Osteocyte (in vitro differentiated cells): ENCODE measurements around the gene AHCY. TPM values are rescaled to one million over a fixed set of nuclear protein-coding genes. Genes with fewer than 3 reads are reported as not detected.
"Not testable (repeated sequence)": the region's sequence is repeated elsewhere in the genome, so short reads cannot be mapped to it uniquely, and the experiment has no call there.

ENCODE experiments used
- DNase-seq: peaks from one replicate; pipeline ENCODE4 v3.0.0; 2021; ENCODE audit warnings: mixed read lengths; ENCODE audit not compliant: unreplicated experiment; ENCODE audit errors: extremely low spot score
- H3K27ac Mint-ChIP-seq: one replicate; pipeline ENCODE4 v1.8.0; 2021; ENCODE audit warnings: mild to moderate bottlenecking, mixed read lengths; ENCODE audit not compliant: unreplicated experiment
- H3K27me3 Mint-ChIP-seq: one replicate; pipeline ENCODE4 v1.8.0; 2021; ENCODE audit warnings: mixed read lengths; ENCODE audit not compliant: unreplicated experiment
- H3K36me3 Mint-ChIP-seq: one replicate; pipeline ENCODE4 v1.8.0; 2021; ENCODE audit warnings: mixed read lengths; ENCODE audit not compliant: unreplicated experiment
- H3K4me1 Mint-ChIP-seq: one replicate; pipeline ENCODE4 v1.8.0; 2021; ENCODE audit warnings: mixed read lengths; ENCODE audit not compliant: unreplicated experiment
- H3K4me3 Mint-ChIP-seq: one replicate; pipeline ENCODE4 v1.8.0; 2021; ENCODE audit warnings: mild to moderate bottlenecking, moderate library complexity, mixed read lengths; ENCODE audit not compliant: unreplicated experiment
- H3K9me3 Mint-ChIP-seq: one replicate; pipeline ENCODE4 v1.8.0; 2021; ENCODE audit warnings: mixed read lengths; ENCODE audit not compliant: unreplicated experiment
- CTCF ChIP-seq: fragments of 200-600 bp; sonication (generic); IDR thresholded peaks from 2 replicates; pipeline ENCODE4 v1.5.0; 2021; ENCODE audit warnings: antibody characterized with exemption, mild to moderate bottlenecking, moderate library complexity
- total RNA-seq: library from RNA; stranded (reverse); gene quantifications from 2 replicates; pipeline ENCODE4 v1.2.1, GENCODE V29; 2021

The AHCY gene
- total RNA-seq, 1 donor from 2014 or later, result 110 TPM

- no peaks in the 10 kb centered on the region for H3K36me3 Mint-ChIP-seq
- H3K27me3 Mint-ChIP-seq, result no peaks in the 10 kb centered on the region
- no peaks in the 10 kb centered on the region for H3K9me3 Mint-ChIP-seq
- no peak overlapping the region for H3K27ac Mint-ChIP-seq
- TF ChIP-seq CTCF, result no peak
- DNase-seq, result no peak
- peaks cover 3% of the 10 kb centered on the region for H3K4me1 Mint-ChIP-seq
- H3K4me3 Mint-ChIP-seq, result no peak overlapping the region
Measured at GRCh38 chr20:34299556-34300255, 3.4 kb downstream of the AHCY start.

GRCh38 chr20:34298294-34298784, 4.8 kb downstream of the AHCY start:
- not testable (repeated sequence) for H3K27me3 Mint-ChIP-seq, DNase-seq, H3K9me3 Mint-ChIP-seq, H3K4me3 Mint-ChIP-seq, H3K36me3 Mint-ChIP-seq, H3K27ac Mint-ChIP-seq, H3K4me1 Mint-ChIP-seq
- TF ChIP-seq CTCF, result peak; percentile 42

GRCh38 chr20:34296468-34296867, 6.7 kb downstream of the AHCY start:
- no peak overlapping the region for H3K4me3 Mint-ChIP-seq
- no peaks in the 10 kb centered on the region for H3K27me3 Mint-ChIP-seq
- TF ChIP-seq CTCF, result no peak
- no peak overlapping the region for H3K27ac Mint-ChIP-seq
- peaks cover 19% of the 10 kb centered on the region for H3K36me3 Mint-ChIP-seq
- H3K4me1 Mint-ChIP-seq, result no peaks in the 10 kb centered on the region
- H3K9me3 Mint-ChIP-seq, result no peaks in the 10 kb centered on the region
- DNase-seq, result no peak

GRCh38 chr20:34295284-34295683, 7.9 kb downstream of the AHCY start:
- Mint-ChIP-seq H3K27ac (no peak overlapping the region), H3K9me3 (no peaks in the 10 kb centered on the region), H3K4me3 (no peak overlapping the region), H3K27me3 (no peaks in the 10 kb centered on the region), H3K4me1 (no peaks in the 10 kb centered on the region), H3K36me3 (peaks cover 31% of the 10 kb centered on the region)
- TF ChIP-seq CTCF, result no peak
- DNase-seq, result no peak

- Mint-ChIP-seq H3K4me3 (no peak overlapping the region), H3K4me1 (no peaks in the 10 kb centered on the region), H3K27me3 (no peaks in the 10 kb centered on the region), H3K36me3 (peaks cover 37% of the 10 kb centered on the region), H3K27ac (no peak overlapping the region), H3K9me3 (no peaks in the 10 kb centered on the region)
- DNase-seq, result no peak
- no peak for TF ChIP-seq CTCF
Measured at GRCh38 chr20:34294563-34294962, 8.6 kb downstream of the AHCY start.
